BLaER1 treated with 17β-estradiol and CSF1 and Interleukin-3, amounts not matched to agents 10 nM and 100 nM (cell line): ENCODE measurements around the gene NEDD4L.

ENCODE experiments used
- H3K27ac ChIP-seq, 11 experiments: shearing (Covaris generic); formaldehyde crosslinking; 2 replicates each; pipeline ENCODE4 v1.8.1; 2022
- H3K27me3 ChIP-seq, 11 experiments: shearing (Covaris generic); formaldehyde crosslinking; 2 replicates each; pipeline ENCODE4 v1.8.1; 2022
- H3K36me3 ChIP-seq, 11 experiments: shearing (Covaris generic); formaldehyde crosslinking; 2 replicates each; pipeline ENCODE4 v1.8.1; 2022
- H3K4me1 ChIP-seq, 10 experiments: shearing (Covaris generic); formaldehyde crosslinking; 2 replicates each; pipeline ENCODE4 v1.8.1; 2022
- H3K4me2 ChIP-seq, 11 experiments: shearing (Covaris generic); formaldehyde crosslinking; 2 replicates each; pipeline ENCODE4 v1.8.1; 2022
- H3K4me3 ChIP-seq, 10 experiments: shearing (Covaris generic); formaldehyde crosslinking; 2 replicates each; pipeline ENCODE4 v1.8.1; 2022
- H3K9ac ChIP-seq, 11 experiments: shearing (Covaris generic); formaldehyde crosslinking; 2 replicates each; pipeline ENCODE4 v1.8.1; 2022
- H3K9me3 ChIP-seq, 11 experiments: shearing (Covaris generic); formaldehyde crosslinking; replicated peaks in 1 of 11; 2 replicates each; pipeline ENCODE4 v1.8.1; 2022
- H4K20me1 ChIP-seq, 11 experiments: shearing (Covaris generic); formaldehyde crosslinking; 2 replicates each; pipeline ENCODE4 v1.8.1; 2022
- Cebpa-rat ChIP-seq, 11 experiments: shearing (Covaris generic); IDR thresholded peaks; 2 replicates each; pipeline ENCODE4 v1.8.1; 2022

Gene NEDD4L

GRCh38 chr18:58402951-58403702, 359.1 kb downstream of the NEDD4L start:
- Histone ChIP-seq H3K27me3 (no peaks in the 10 kb centered on the region; a peak in 1 of 22 replicates), H3K9ac (peak overlapping the region in 2 of 11 experiments; percentile 10 to 17; a peak in 3 of 22 replicates), H4K20me1 (no peaks in the 10 kb centered on the region; a peak in 1 of 22 replicates), H3K4me3 (peak overlapping the region in 1 of 10 experiments; percentile 6; a peak in 1 of 20 replicates), H3K4me2 (peak overlapping the region; percentile 3 to 92 (median 73); a peak in 19 of 22 replicates), H3K9me3 (no peaks in the 10 kb centered on the region), H3K27ac (peak overlapping the region in 4 of 11 experiments; percentile 2 to 35 (median 20); a peak in 3 of 22 replicates), H3K36me3 (no peaks in the 10 kb centered on the region), H3K4me1 (peaks cover 26 to 100% (median 93%) of the 10 kb centered on the region in 10 experiments)
- TF ChIP-seq Cebpa-rat (IDR thresholded peaks at IDR 0.05): no peak

DNA sequence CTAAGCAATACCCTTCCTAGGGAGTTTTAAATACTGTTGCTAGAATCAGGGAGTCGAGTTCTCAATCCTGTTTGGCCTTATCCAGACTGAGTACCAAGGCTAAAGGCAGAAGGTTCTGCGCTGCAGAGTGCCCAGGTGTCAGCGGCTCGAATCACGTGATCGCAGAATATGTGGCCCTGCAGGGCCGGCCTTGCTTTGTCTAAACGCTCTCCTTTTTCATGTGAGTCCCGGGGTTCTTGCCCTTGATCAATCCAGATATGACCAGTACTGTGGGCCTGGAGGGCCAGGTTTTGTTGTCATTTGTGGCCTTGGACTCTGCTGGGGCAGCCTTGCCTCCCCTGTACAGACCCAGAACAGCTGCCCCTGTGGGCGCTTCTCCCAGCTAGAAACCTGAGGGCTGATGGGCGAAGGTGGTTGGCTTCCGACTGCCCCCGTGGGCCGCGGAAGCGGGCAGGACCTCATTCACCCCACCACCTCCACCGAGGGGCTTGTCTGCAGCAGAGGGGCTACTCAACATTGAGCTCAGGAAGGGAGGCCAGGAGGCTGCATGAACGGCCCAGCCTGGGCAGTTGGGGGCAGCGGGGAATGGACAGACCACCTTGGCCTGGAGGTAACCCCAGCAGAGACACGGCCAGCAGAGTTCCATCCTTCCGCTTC, 359.9 kb downstream of the NEDD4L start:
- TF ChIP-seq Cebpa-rat (IDR thresholded peaks at IDR 0.05): no peak
- H3K27ac ChIP-seq: peak overlapping the region in 1 of 11 experiments; percentile 2; a peak in 1 of 22 replicates
- peak overlapping the region in 8 of 11 experiments; percentile 61 to 92 (median 77); a peak in 14 of 22 replicates for H3K4me2 ChIP-seq
- peaks cover 18 to 100% (median 85%) of the 10 kb centered on the region in 10 experiments for H3K4me1 ChIP-seq
- no peaks in the 10 kb centered on the region for H3K9me3 ChIP-seq
- H4K20me1 ChIP-seq: no peaks in the 10 kb centered on the region
- H3K4me3 ChIP-seq: no peak overlapping the region
- no peaks in the 10 kb centered on the region; a peak in 1 of 22 replicates for H3K27me3 ChIP-seq
- no peaks in the 10 kb centered on the region for H3K36me3 ChIP-seq
- no peak overlapping the region for H3K9ac ChIP-seq

- Histone ChIP-seq H3K4me1 (peaks cover 10 to 99% (median 71%) of the 10 kb centered on the region in 10 experiments), H3K9me3 (no peaks in the 10 kb centered on the region), H3K4me3 (peak overlapping the region in 2 of 10 experiments; percentile 10 to 17; a peak in 1 of 20 replicates), H4K20me1 (no peaks in the 10 kb centered on the region), H3K27me3 (no peaks in the 10 kb centered on the region; a peak in 1 of 22 replicates), H3K9ac (peak overlapping the region in 3 of 11 experiments; percentile 12 to 29 (median 18); a peak in 2 of 22 replicates), H3K36me3 (no peaks in the 10 kb centered on the region), H3K4me2 (peak overlapping the region in 10 of 11 experiments; percentile 7 to 92 (median 76); a peak in 19 of 22 replicates), H3K27ac (peak overlapping the region in 3 of 11 experiments; percentile 27 to 58 (median 56); a peak in 5 of 22 replicates)
- no peak for TF ChIP-seq Cebpa-rat (IDR thresholded peaks at IDR 0.05)
Measured at GRCh38 chr18:58405107-58405898, 361.3 kb downstream of the NEDD4L start.

- H3K9ac ChIP-seq: no peak overlapping the region
- H3K9me3 ChIP-seq: no peaks in the 10 kb centered on the region
- no peaks in the 10 kb centered on the region for H3K27me3 ChIP-seq
- peak overlapping the region in 6 of 11 experiments; percentile 13 to 83 (median 76); a peak in 10 of 22 replicates for H3K4me2 ChIP-seq
- no peaks in the 10 kb centered on the region for H3K36me3 ChIP-seq
- H3K4me1 ChIP-seq: peaks cover 6 to 91% (median 51%) of the 10 kb centered on the region in 10 experiments; a peak in 18 of 20 replicates
- H4K20me1 ChIP-seq: no peaks in the 10 kb centered on the region
- H3K27ac ChIP-seq: no peak overlapping the region
- no peak overlapping the region for H3K4me3 ChIP-seq
- no peak for TF ChIP-seq Cebpa-rat (IDR thresholded peaks at IDR 0.05)
Measured at GRCh38 chr18:58407263-58407648, 363.2 kb downstream of the NEDD4L start.

GRCh38 chr18:58407649-58408407, 363.8 kb downstream of the NEDD4L start:
- no peak for TF ChIP-seq Cebpa-rat (IDR thresholded peaks at IDR 0.05)
- H3K4me2 ChIP-seq: peak overlapping the region in 5 of 11 experiments; percentile 13 to 83 (median 76); a peak in 6 of 22 replicates

DNA sequence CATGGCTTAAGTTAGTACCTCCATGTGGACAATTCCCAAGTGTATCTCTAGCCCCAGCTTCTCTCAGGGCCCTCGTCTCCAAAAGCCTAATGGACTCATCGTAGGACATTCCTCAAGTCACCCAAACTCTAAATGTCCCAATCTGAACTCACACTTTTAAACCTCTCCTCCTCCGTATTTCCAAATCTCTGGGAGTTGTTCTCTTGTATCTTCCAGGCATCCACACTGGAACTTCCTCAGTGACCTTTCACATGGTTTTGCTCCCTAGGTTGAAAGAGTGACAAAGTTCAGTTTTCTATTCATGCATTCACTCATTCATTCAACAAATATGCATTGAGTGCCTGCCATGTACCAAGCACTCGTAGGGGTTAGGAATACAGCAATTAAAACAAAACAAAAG, 364.6 kb downstream of the NEDD4L start:
- peaks cover 0 to 84% (median 40%) of the 10 kb centered on the region in 10 experiments; a peak in 17 of 20 replicates for H3K4me1 ChIP-seq
- no peaks in the 10 kb centered on the region for H4K20me1 ChIP-seq
- peak overlapping the region in 3 of 11 experiments; percentile 6 to 82 (median 39); a peak in 4 of 22 replicates for H3K4me2 ChIP-seq
- H3K36me3 ChIP-seq: no peaks in the 10 kb centered on the region
- no peak overlapping the region for H3K27ac ChIP-seq
- no peak overlapping the region for H3K4me3 ChIP-seq
- no peaks in the 10 kb centered on the region for H3K9me3 ChIP-seq
- H3K9ac ChIP-seq: no peak overlapping the region
- TF ChIP-seq Cebpa-rat (IDR thresholded peaks at IDR 0.05): no peak
- no peaks in the 10 kb centered on the region for H3K27me3 ChIP-seq

More at GRCh38 chr18:58407649-58408407, 363.8 kb downstream of the NEDD4L start:
- Histone ChIP-seq H3K27me3 (no peaks in the 10 kb centered on the region), H3K36me3 (no peaks in the 10 kb centered on the region), H4K20me1 (no peaks in the 10 kb centered on the region), H3K9ac (no peak overlapping the region), H3K4me3 (no peak overlapping the region), H3K27ac (no peak overlapping the region), H3K4me1 (peaks cover 3 to 85% (median 46%) of the 10 kb centered on the region in 10 experiments; a peak in 18 of 20 replicates), H3K9me3 (no peaks in the 10 kb centered on the region)

DNA sequence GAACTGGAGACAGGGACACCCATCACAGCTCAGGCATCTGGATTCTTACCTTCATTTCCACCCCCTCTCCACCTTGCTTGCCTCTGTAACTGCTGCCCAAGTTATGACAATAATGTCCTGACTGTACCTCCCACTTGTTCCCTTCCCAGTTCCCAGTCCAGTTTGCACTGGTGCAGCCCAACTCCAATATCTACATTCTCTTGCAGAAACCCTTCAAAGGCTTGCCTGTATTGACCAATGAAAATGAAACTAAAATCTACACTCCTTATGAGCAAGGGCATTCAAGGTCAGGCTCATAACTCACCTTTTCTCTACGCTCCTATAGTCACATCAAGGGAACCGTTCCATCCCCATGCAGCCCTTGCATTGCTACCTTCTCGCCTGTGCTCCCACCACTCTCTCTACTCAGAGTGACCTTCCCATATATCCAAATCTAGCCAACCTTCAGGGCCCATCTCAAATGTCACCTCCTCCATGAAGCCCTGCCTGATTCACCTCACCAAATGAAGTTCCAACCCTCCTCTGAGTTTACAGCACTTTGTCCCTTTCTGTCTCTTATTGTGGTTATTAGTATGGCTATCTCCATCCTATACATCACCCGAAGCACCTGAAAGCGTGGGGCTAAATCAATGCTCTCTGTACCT, 365.9 kb downstream of the NEDD4L start:
- Histone ChIP-seq H3K4me2 (peak overlapping the region in 2 of 11 experiments; percentile 3 to 20; a peak in 4 of 22 replicates), H3K27ac (no peak overlapping the region), H3K36me3 (no peaks in the 10 kb centered on the region), H3K4me1 (peaks cover 0 to 84% (median 30%) of the 10 kb centered on the region in 10 experiments; a peak in 17 of 20 replicates), H3K4me3 (no peak overlapping the region), H3K9me3 (no peaks in the 10 kb centered on the region), H3K27me3 (no peaks in the 10 kb centered on the region), H3K9ac (no peak overlapping the region), H4K20me1 (no peaks in the 10 kb centered on the region)
- TF ChIP-seq Cebpa-rat (IDR thresholded peaks at IDR 0.05): no peak
